Stomach (tissue), 9 donors: Measurements from ENCODE around the gene NAV2. TPM values are rescaled to one million over a fixed set of nuclear protein-coding genes. Genes with fewer than 3 reads are reported as not detected.

ENCODE experiments used
- DNase-seq, 2 donors: peaks; one replicate each; pipeline versions ENCODE4 v3.0.0 to v3.0.0-alpha.2; 2013 to 2019
- H3K27ac ChIP-seq, 5 donors: fragments of 200-600 bp in 4 of 5; sonication (generic) in 4 of 5; one replicate each; pipeline ENCODE4 v1.5.1; 2013 to 2019; ENCODE audit warnings: mild to moderate bottlenecking in 1 of 5, moderate library complexity in 1 of 5
- H3K27me3 ChIP-seq, 3 donors: fragments of 200-600 bp; sonication (generic); one replicate each; pipeline ENCODE4 v1.5.1; 2017 to 2019; ENCODE audit warnings: mixed run types in 1 of 3
- H3K36me3 ChIP-seq, 4 donors: fragments of 200-600 bp; sonication (generic); 1 replicate in 3 of 4; 2 replicates in 1 of 4; pipeline ENCODE4 v1.5.1; 2016 to 2019
- H3K4me1 ChIP-seq, 4 donors: fragments of 200-600 bp; sonication (generic); one replicate each; pipeline ENCODE4 v1.5.1; 2016 to 2019
- H3K4me3 ChIP-seq, 4 donors: fragments of 200-600 bp; sonication (generic) in 3 of 4; one replicate each; pipeline ENCODE4 v1.5.1; 2016 to 2019; ENCODE audit warnings: mild to moderate bottlenecking in 1 of 4
- H3K9me3 ChIP-seq, 4 donors: fragments of 200-600 bp; sonication (generic); one replicate each; pipeline ENCODE4 v1.5.1; 2016 to 2019
- EP300 ChIP-seq: sonication (generic); formaldehyde crosslinking; IDR thresholded peaks from one replicate; pipeline ENCODE4 v1.6.1; 2017; ENCODE audit warnings: antibody characterized with exemption
- POLR2A ChIP-seq, 4 donors: fragments of 450-650 bp; IDR thresholded peaks; one replicate each; pipeline ENCODE4 v1.6.1; 2016; ENCODE audit warnings: antibody characterized with exemption in 4 of 4, control low read depth in 2 of 4, mild to moderate bottlenecking in 1 of 4, moderate library complexity in 1 of 4
- POLR2AphosphoS5 ChIP-seq, 3 donors: sonication (generic); formaldehyde crosslinking; IDR thresholded peaks; one replicate each; pipeline ENCODE4 v1.6.1; 2016; ENCODE audit warnings: antibody characterized with exemption in 3 of 3
- WGBS, 5 donors: extraction: QIAGEN DNeasy Blood & Tissue Kit in 3 of 5; methylation state at CpG; one replicate each; pipeline versions ENCODE4 v1.1.5 to v1.1.7; 2013 to 2018; 5-methylcytosine and 5-hydroxymethylcytosine counted together
- intact Hi-C: fragments of 100-400 bp; cut with DNase I; formaldehyde crosslinking; loops from one replicate; pipeline ENCODE4 v1.15.1; 2023; ENCODE audit warnings: low total_unique reads
- polyA plus RNA-seq, 3 donors: library from polyadenylated mRNA; stranded (reverse); fragments of 200-250 nt; gene quantifications; one replicate each; pipeline ENCODE4 v1.2.3, GENCODE V29; 2013
- total RNA-seq, 5 donors: library from RNA; depleted of rRNA; stranded (reverse); fragments of >200 nt; gene quantifications; one replicate each; pipeline versions ENCODE4 v1.1.0 to v1.2.3, GENCODE V29; 2014 to 2016
- TF ChIP-seq, protein P1 (sequence below), 7 experiments: fragments of 450-650 bp in 4 of 7; fragments of 200-600 bp in 3 of 7; sonication (generic) in 3 of 7; IDR thresholded peaks; one replicate each; pipeline ENCODE4 v1.5.1; 2016 to 2019; ENCODE audit warnings: antibody characterized with exemption in 7 of 7, control low read depth in 2 of 7, mild to moderate bottlenecking in 1 of 7
- donor health status: healthy with polysubstance abuse.
- donor health status: Bipolar disorder and iron deficiency.
- donor health status: healthy.

NAV2 gene
- total and polyA plus RNA-seq, 8 donors: 1.8 to 92.4 (median 7.9) TPM

DNA sequence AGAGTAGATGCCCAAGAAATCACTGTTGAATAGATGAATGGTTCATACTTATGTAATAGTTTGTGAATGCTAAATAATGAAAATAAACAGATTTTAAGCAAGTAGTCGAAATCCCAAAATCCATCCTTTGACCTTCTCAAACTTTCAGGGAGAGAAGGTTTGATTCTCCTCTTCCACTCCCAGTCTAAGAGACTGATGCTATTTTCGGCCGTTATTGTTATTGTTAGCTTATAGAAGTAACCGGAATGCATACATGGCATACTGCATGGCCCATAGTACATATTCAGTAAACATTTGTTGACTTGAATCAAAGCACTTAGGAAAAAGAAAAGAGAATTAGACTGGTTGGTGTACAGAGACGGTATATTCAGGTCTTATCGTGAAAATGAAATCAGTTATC lies 76.6 kb downstream of the NAV2 start:
- Histone ChIP-seq H3K27ac (no peak overlapping the region), H3K4me1 (peaks cover 18 to 62% (median 38%) of the 10 kb centered on the region in 4 donors), H3K27me3 (no peaks in the 10 kb centered on the region), H3K9me3 (no peaks in the 10 kb centered on the region), H3K36me3 (no peaks in the 10 kb centered on the region), H3K4me3 (no peak overlapping the region)
- intact Hi-C loops: no loop called here
- no peak for DNase-seq
- WGBS, 5 donors: 75 to 82% (median 77%) methylated on average over 6 of the region's 6 CpGs
- TF ChIP-seq EP300 (no peak), POLR2A (IDR thresholded peaks at IDR 0.05) (no peak), POLR2AphosphoS5 (IDR thresholded peaks at IDR 0.05) (no peak)
- TF ChIP-seq, protein P1, sequence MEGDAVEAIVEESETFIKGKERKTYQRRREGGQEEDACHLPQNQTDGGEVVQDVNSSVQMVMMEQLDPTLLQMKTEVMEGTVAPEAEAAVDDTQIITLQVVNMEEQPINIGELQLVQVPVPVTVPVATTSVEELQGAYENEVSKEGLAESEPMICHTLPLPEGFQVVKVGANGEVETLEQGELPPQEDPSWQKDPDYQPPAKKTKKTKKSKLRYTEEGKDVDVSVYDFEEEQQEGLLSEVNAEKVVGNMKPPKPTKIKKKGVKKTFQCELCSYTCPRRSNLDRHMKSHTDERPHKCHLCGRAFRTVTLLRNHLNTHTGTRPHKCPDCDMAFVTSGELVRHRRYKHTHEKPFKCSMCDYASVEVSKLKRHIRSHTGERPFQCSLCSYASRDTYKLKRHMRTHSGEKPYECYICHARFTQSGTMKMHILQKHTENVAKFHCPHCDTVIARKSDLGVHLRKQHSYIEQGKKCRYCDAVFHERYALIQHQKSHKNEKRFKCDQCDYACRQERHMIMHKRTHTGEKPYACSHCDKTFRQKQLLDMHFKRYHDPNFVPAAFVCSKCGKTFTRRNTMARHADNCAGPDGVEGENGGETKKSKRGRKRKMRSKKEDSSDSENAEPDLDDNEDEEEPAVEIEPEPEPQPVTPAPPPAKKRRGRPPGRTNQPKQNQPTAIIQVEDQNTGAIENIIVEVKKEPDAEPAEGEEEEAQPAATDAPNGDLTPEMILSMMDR (IDR thresholded peaks at IDR 0.05): no peak

DNA sequence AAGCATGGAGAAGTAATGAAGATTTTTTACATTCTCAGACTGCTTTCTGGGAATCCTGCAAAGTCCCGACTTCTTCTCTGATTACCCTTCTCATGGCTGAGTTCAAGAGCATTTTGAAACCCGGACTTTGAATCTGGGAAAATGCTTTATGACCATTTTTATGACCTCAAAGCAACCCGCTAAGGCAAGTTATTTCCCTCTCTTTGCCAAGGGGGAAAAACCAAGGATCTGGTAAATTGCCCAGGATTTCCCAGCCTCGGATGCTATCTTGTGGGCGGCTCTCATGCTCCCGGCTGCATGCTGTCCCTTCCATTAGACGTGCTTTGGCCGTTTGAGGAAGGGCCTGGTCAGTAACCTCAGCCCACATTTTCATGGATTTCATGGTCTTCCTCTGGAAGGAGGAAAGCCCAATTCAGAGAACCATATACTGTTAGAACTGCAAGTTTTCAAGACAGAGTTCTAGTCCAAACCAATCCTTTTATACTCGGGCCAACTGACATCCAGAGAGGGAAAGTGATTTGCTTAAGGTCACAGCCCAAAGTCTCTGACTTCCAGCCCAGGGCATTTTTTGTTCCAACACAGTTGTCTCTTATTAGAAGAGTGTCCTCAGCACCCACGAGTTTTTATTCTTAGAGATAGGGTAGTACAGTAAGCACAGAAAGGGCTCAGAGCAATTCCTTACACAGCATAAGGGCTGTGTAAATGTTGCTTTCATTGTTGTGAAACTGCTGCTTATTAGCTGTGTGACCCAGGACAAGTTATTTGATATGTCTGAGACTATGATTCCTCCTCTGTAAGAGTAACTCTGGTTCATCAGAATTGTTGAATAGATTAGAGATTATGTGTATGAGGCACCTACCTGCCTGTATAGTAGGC lies 77.4 kb downstream of the NAV2 start:
- H3K27me3 ChIP-seq: no peaks in the 10 kb centered on the region
- H3K27ac ChIP-seq: peak overlapping the region in 4 of 5 donors; percentile 10 to 35 (median 19)
- no peaks in the 10 kb centered on the region for H3K9me3 ChIP-seq
- TF ChIP-seq POLR2AphosphoS5 (IDR thresholded peaks at IDR 0.05) (peak in 1 of 3 donors; percentile 22), POLR2A (IDR thresholded peaks at IDR 0.05) (no peak)
- 11 to 46% (median 28%) methylated on average over 10 of the region's 10 CpGs for WGBS, 5 donors
- peaks cover 18 to 65% (median 40%) of the 10 kb centered on the region in 4 donors for H3K4me1 ChIP-seq
- no peaks in the 10 kb centered on the region for H3K36me3 ChIP-seq
- no peak overlapping the region for H3K4me3 ChIP-seq
- peak in 1 of 2 donors; percentile 66 for DNase-seq
- intact Hi-C loops: no loop called here

DNA sequence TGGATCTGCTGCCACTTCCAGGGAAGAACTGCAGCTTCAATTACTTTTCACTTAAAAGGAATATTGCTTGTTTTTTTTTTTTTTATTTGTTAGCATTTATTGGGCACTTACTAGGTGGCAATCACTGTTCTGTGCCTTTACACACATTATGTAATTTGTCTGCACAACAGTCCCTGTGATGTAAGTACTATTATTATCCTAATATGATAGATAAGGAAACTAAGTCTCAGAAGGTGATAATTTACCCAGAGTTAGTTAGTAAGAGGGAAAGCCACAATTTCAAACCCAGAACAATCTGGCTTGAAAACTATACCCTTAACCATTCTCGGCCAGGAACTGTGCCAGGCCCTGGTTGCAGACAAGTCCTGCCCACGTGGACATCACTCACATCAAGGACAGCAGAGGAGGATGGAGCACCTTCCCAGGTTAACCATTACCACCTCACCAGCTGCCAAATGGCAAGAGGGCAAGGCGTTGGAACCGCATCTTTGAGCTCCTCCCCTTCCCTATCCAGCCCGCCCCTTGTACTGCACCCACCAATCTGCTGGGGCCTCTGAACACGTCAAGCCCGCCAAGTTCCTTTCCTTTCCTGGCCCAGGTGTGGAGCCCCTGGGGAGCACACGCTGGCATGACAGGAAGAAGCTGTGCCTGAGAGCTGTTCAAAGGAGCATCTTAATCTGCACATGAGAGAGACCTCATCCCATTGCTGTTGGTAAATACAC lies 78.4 kb downstream of the NAV2 start:
- Histone ChIP-seq H3K9me3 (no peaks in the 10 kb centered on the region), H3K36me3 (no peaks in the 10 kb centered on the region), H3K4me1 (peaks cover 18 to 67% (median 36%) of the 10 kb centered on the region in 4 donors), H3K27me3 (no peaks in the 10 kb centered on the region), H3K27ac (no peak overlapping the region), H3K4me3 (no peak overlapping the region)
- TF ChIP-seq, protein P1 (IDR thresholded peaks at IDR 0.05): no peak
- TF ChIP-seq POLR2AphosphoS5 (IDR thresholded peaks at IDR 0.05): no peak
- no peak for TF ChIP-seq POLR2A (IDR thresholded peaks at IDR 0.05)
- TF ChIP-seq EP300: no peak
- WGBS, 5 donors: 64 to 79% (median 77%) methylated on average over 8 of the region's 8 CpGs
- no peak for DNase-seq
- intact Hi-C loops: no loop called here

DNA sequence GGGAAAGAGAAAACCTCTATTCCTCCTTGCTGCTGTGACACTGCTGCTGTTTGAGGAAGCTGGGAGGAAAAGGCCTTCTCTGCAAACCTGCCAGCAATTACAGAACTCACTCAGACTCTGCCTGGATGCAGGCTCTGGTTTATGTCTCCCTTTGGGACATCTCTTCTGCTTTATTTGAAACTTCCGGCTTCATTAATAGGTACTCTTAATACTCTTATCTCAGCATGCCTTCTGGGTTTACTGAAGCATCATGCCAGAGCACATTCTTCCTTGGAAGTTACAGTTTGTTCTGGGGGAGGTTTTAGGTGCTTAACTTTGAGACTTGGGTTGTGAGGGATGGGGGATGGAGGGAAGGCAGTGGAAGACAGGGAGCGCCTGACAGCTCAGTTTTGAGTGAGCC lies 79.9 kb downstream of the NAV2 start:
- Histone ChIP-seq H3K36me3 (no peaks in the 10 kb centered on the region), H3K4me3 (no peak overlapping the region), H3K27me3 (no peaks in the 10 kb centered on the region), H3K4me1 (peaks cover 19 to 67% (median 38%) of the 10 kb centered on the region in 4 donors), H3K27ac (peak overlapping the region in 1 of 5 donors; percentile 20), H3K9me3 (no peaks in the 10 kb centered on the region)
- 44 to 66% (median 60%) methylated on average over 2 of the region's 2 CpGs for WGBS, 5 donors
- DNase-seq: peak in 1 of 2 donors; percentile 57
- intact Hi-C loops: no loop called here
- no peak for TF ChIP-seq POLR2A (IDR thresholded peaks at IDR 0.05)
- TF ChIP-seq, protein P1 (IDR thresholded peaks at IDR 0.05): no peak
- peak in 1 of 3 donors; percentile 25 for TF ChIP-seq POLR2AphosphoS5 (IDR thresholded peaks at IDR 0.05)
- no peak for TF ChIP-seq EP300
